ENCODE results near the gene DTX4. TPM values are rescaled to one million over a fixed set of nuclear protein-coding genes. Genes with fewer than 3 reads are reported as not detected.

The DTX4 gene
- total and polyA plus RNA-seq, 2 of the 4 experiments (the other 2 are of a cell fraction), result 2.7 to 3.0 TPM

GRCh38 chr11:59223611-59224010, 51.7 kb downstream of the DTX4 start:
- Histone ChIP-seq H2BK120ac (ENCODE audit: low read depth, low read length) (peak overlapping the region; percentile 85), H3K27me3 (ENCODE audit: control insufficient read depth, insufficient read depth, low read length) (no peaks in the 10 kb centered on the region), H3K56ac (ENCODE audit: extremely low read depth, insufficient read depth, low read length) (no peak overlapping the region), H3K4me3 (ENCODE audit: insufficient read depth, low read depth, low read length) (no peak overlapping the region), H4K5ac (ENCODE audit: low read depth, low read length) (peak overlapping the region; percentile 30), H3K4me2 (ENCODE audit: low read depth, low read length) (no peak overlapping the region), H3K9ac (ENCODE audit: low read depth, low read length) (no peak overlapping the region), H3K79me1 (ENCODE audit: low read depth in 1 of 2, low read length in 2 of 2) (no peaks in the 10 kb centered on the region), H3K27ac (ENCODE audit: insufficient read depth, low read length) (peak overlapping the region; percentile 80; the same call in 1 of the 2 replicates), H2BK5ac (ENCODE audit: low read depth, low read length, poor library complexity, severe bottlenecking) (peak overlapping the region; percentile 31), H3K9me3 (ENCODE audit: control insufficient read depth, insufficient read depth, low read length) (no peaks in the 10 kb centered on the region), H3K18ac (ENCODE audit: low read depth, low read length) (peak overlapping the region; percentile 85), H2BK15ac (ENCODE audit: low read depth, low read length) (peak overlapping the region; percentile 88; the same call in 1 of the 3 replicates), H3K4ac (ENCODE audit: low read depth, low read length) (peak overlapping the region; percentile 78; the same call in 1 of the 2 replicates), H2AK5ac (ENCODE audit: low read depth, low read length) (peak overlapping the region; percentile 39; the same call in 1 of the 2 replicates), H3K36me3 (ENCODE audit: control insufficient read depth, insufficient read depth, low read length) (no peaks in the 10 kb centered on the region), H4K8ac (ENCODE audit: low read depth in 2 of 2, low read length in 2 of 2) (peak overlapping the region in 1 of 2 experiments; percentile 39; a peak in 1 of 4 replicates), H2AFZ (replicated peaks; ENCODE audit: low read length, poor library complexity) (no peak overlapping the region), H2AK9ac (replicated peaks; ENCODE audit: low read depth, low read length, poor library complexity) (no peak overlapping the region), H4K91ac (ENCODE audit: insufficient read depth, low read depth, low read length) (peak overlapping the region; percentile 48), H2BK20ac (ENCODE audit: low read depth, low read length) (peak overlapping the region; percentile 84), H3K23ac (ENCODE audit: low read depth, low read length) (no peak overlapping the region), H4K20me1 (ENCODE audit: insufficient read depth, low read length) (no peaks in the 10 kb centered on the region), H3K14ac (replicated peaks; ENCODE audit: low read depth, low read length) (peak overlapping the region; percentile 68), H3K4me1 (ENCODE audit: control insufficient read depth, insufficient read depth, low read length) (peaks cover 24% of the 10 kb centered on the region), H3K9me1 (ENCODE audit: insufficient read depth, low read length) (peaks cover 17% of the 10 kb centered on the region)
- TF ChIP-seq RAD21 (IDR thresholded peaks at IDR 0.05; ENCODE audit: low read length), result no peak
- TF ChIP-seq SMC3 (IDR thresholded peaks at IDR 0.05; ENCODE audit: low read depth, low read length), result no peak
- no peak for TF ChIP-seq ELK1 (IDR thresholded peaks at IDR 0.05; ENCODE audit: borderline replicate concordance, low read depth, low read length)
- no peak for TF ChIP-seq CHD1 (IDR thresholded peaks at IDR 0.05; ENCODE audit: low read depth, low read length)
- no peak for TF ChIP-seq POLR2A (IDR thresholded peaks at IDR 0.05; ENCODE audit: low read depth, low read length)
- TF ChIP-seq, protein P1, sequence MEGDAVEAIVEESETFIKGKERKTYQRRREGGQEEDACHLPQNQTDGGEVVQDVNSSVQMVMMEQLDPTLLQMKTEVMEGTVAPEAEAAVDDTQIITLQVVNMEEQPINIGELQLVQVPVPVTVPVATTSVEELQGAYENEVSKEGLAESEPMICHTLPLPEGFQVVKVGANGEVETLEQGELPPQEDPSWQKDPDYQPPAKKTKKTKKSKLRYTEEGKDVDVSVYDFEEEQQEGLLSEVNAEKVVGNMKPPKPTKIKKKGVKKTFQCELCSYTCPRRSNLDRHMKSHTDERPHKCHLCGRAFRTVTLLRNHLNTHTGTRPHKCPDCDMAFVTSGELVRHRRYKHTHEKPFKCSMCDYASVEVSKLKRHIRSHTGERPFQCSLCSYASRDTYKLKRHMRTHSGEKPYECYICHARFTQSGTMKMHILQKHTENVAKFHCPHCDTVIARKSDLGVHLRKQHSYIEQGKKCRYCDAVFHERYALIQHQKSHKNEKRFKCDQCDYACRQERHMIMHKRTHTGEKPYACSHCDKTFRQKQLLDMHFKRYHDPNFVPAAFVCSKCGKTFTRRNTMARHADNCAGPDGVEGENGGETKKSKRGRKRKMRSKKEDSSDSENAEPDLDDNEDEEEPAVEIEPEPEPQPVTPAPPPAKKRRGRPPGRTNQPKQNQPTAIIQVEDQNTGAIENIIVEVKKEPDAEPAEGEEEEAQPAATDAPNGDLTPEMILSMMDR (conservative IDR thresholded peaks at IDR 0.05; ENCODE audit: low read depth, low read length), result no peak
- BruUV-seq (replicated peaks), result no TSS peak
- no peak for DNase-seq
- POLR2A ChIA-PET (ENCODE audit: unreplicated experiment), result no interaction called here
- CTCF ChIA-PET, result interaction anchor here (0.9 to 1.3 kb wide), 3 partner anchors 19 to 52 kb away, joined by 3 to 5 read pairs (median 4); partner anchors contain the start of gene DTX4
- WGBS, 2 experiments (ENCODE audit: extremely low coverage in 2 of 2, insufficient read length in 1 of 2), result no CpG with 5 or more reads among the region's 2 CpGs
- dilution Hi-C loops (cut with HindIII; ENCODE audit: low sequenced_read_pairs, unreplicated experiment), result no loop called here
- intact Hi-C loops (cut with micrococcal nuclease), result loop anchor here (5.0 kb wide), 2 partner anchors 51 to 59 kb away; partner anchors contain the start of gene DTX4
- ATAC-seq (ENCODE audit: low read depth), result no peak
- in situ Hi-C loops (cut with MboI; ENCODE audit: low sequenced_read_pairs), result no loop called here
